ENCODE data around the gene AUTS2.
"Not testable (repeated sequence)": the region's sequence is repeated elsewhere in the genome, so short reads cannot be mapped to it uniquely, and the experiment has no call there.

AUTS2 gene

GRCh38 chr7:69761290-69761922 is 163.1 kb downstream of the AUTS2 start:
- DNase-seq (ENCODE audit: low read depth in 2 of 2), result no peak

DNA sequence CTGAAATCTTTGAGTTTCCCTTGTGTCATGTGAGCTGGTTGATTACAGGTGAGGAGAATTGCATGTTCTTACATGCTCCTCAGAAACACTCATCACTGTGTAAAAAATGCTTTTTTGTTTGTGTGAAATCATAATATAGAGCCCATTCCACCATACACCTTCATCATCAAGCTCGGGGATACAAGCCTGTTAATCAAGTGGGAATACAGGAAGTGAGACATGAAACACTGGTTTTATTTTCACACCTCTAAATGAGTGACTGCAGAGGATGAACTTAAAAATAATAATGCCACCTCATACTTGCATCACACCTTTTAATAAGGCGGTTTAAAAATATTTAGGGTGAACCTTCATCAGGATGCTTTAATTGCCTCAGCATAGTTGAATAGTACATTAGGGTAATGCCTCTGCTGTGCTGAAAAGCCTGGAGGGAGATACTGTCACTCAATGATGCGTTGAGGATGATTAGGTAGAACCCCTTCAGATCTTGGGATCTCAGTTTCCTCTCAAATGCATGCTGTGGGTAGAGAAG is 164.6 kb downstream of the AUTS2 start:
- no peak for DNase-seq (ENCODE audit: low read depth in 2 of 2)

GRCh38 chr7:69763513-69763912 is 165.2 kb downstream of the AUTS2 start:
- DNase-seq (ENCODE audit: low read depth in 2 of 2), result no peak

- no peak for DNase-seq (ENCODE audit: low read depth in 2 of 2)
These were observed 165.9 kb downstream of the AUTS2 start for GRCh38 chr7:69764147-69764546.

GRCh38 chr7:69764681-69765080 is 166.4 kb downstream of the AUTS2 start:
- DNase-seq (ENCODE audit: low read depth in 2 of 2), result no peak

GRCh38 chr7:69765879-69766278 is 167.6 kb downstream of the AUTS2 start:
- no peak for DNase-seq (ENCODE audit: low read depth in 2 of 2)

- DNase-seq (ENCODE audit: low read depth in 2 of 2), result no peak
These were observed 170.8 kb downstream of the AUTS2 start for GRCh38 chr7:69768986-69769595.

DNA sequence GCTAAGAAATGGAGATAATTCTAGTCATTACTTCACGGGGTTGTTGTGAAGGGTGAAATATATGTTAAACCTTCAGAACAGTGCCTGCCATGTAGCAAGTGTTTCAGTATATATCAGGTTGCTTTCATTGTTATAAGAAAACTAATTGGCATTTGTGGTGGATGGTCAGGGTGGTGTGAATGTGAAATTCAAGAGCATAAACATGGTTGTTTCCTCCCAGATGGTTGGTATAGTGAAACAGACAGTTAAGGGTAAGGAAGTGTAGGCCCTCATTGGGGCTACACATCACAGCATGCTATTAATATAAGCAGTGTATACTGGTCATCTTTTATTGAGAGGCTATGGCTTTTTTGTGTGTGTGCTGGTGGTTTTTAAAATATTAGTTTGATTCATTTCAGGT is 171.6 kb downstream of the AUTS2 start:
- no peak for DNase-seq (ENCODE audit: low read depth in 2 of 2)

GRCh38 chr7:69770613-69771012 is 172.3 kb downstream of the AUTS2 start:
- DNase-seq (ENCODE audit: low read depth in 2 of 2), result no peak

DNA sequence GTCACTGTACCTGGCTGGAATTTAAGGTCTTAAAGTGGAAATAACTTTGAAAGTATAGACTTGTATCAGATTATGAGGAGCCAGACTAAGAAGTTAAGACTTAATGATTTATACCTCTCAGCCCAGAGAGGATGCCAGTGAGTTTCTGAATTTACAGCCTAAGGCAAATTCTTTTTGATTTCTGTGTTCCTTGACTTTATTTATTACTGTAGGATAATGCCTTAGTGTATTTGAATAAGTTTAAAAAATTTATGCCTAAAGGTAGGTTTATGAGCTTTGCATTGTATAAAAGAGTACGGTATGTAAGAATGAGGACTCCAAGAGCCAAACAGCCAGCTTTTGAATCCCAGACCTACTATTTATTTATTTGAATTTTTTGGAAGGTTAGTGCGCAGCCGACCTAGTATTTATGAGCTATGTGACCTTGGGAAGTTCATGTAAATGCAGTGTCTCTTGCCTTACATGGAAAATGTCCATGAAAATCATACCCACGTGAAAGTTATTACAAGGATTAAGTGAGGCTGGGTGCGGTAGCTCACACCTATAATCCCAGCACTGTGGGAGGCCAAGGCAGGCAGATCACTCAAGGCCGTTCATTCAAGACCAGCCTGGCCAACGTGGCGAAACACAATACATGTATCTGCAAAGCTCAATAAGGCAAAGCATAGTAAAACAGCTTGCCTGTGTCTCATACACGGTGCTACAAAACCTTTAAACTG is 174.6 kb downstream of the AUTS2 start:
- DNase-seq (ENCODE audit: low read depth in 2 of 2), result no peak

DNA sequence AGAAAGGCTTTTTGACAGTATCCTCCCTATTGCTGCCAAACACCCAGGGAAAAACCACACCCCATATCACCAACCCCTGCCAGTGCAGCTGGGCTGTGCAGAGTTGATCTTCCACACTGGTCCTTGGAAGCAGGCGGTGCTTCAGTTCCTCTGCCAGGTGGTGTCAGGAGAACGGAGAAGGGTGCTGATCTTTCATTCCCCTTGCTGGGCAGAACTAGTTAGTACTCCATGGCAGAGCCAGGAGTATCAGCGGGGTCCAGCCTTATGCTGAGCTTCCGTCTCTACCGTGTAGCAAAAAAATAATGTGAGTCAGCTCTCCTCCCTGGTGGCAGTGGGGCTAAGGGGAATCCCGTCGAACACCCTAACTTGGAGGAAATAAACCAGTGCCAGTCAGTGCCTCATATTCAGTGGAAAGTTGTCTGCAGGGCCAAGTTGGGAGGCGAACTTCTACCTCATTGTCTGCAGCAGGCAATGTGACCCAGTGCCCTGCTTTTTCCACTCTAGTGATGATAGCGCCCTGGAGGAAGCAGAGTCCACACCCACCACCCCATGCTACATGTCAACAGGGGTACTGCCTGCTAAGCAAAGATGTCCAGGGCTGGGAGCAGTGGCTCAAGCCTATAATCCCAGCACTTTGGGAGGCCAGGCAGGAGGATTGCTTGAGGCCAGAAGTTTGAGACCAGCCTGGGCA is 175.4 kb downstream of the AUTS2 start:
- DNase-seq (ENCODE audit: low read depth in 2 of 2), result no peak

DNA sequence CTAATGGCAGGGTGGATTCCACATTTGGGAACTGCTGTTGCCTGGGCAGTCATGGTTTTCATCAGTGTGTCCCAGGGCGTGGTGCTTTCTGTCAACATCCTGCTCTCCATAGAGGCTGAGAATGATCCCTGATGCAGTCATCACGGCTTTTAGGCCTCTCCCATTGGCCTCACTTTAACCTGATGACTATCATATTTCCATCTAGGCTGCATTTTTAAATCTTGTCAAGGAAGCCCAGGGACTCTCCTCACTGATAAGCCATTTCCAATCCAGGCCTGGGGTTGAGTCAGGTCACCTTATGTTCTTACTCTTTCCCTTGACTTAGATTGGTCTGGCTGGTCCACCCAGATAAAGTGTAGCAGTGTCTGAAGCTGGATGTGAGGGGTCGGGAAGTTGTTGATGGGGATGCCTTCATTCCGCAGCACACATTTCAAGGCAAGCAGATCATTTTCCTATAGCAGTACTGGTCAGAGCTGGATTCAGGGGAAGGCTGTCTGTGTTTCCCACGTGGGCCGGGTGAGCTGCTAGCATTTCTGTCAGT is 177.0 kb downstream of the AUTS2 start:
- no peak for DNase-seq (ENCODE audit: low read depth in 2 of 2)

DNA sequence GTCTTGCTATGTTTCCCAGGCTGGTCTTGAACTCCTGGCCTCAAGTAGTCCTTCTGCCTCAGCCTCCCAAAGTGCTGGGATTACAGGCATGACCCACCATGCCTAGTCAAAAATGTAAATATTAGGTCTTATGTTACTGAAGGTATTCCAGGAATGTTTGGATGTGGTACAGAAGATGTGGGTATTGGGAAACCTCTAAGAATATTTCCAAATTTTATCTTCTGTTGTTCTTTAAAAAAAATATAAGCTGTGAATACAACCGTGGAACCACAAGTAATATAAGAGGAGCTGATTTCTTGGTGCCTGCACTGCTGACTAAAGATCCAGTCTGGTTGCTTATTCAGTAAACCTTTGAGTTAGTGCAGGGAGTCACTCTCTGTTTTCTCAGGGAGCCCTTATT is 178.3 kb downstream of the AUTS2 start:
- no peak for DNase-seq (ENCODE audit: low read depth in 2 of 2)

- DNase-seq (ENCODE audit: low read depth in 2 of 2), result no peak
These were observed 179.9 kb downstream of the AUTS2 start for GRCh38 chr7:69778138-69778537.

DNA sequence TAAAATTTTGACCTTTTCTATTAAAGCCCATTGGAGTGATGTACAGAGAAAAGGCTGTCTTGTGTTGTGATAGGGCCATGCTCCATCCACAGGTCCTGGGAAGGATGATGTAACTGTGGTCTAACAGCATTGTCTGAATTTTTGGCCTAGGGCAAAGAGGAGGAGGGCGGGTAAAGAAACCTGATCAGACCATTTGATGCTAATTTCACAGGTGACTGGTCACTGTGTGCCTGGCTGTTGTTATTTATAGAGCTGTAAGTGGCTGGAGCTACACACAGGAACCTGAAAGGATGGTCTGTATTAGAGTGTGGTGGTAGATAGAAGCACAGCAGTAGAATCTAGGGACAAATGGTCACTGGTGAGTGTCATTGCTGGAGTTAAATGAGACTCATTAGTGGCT is 182.1 kb downstream of the AUTS2 start:
- DNase-seq (ENCODE audit: low read depth in 2 of 2), result no peak

GRCh38 chr7:69781412-69781846 is 183.2 kb downstream of the AUTS2 start:
- DNase-seq (ENCODE audit: low read depth in 2 of 2), result no peak

GRCh38 chr7:69782917-69783684 is 184.8 kb downstream of the AUTS2 start:
- DNase-seq (ENCODE audit: low read depth in 2 of 2), result no peak

DNA sequence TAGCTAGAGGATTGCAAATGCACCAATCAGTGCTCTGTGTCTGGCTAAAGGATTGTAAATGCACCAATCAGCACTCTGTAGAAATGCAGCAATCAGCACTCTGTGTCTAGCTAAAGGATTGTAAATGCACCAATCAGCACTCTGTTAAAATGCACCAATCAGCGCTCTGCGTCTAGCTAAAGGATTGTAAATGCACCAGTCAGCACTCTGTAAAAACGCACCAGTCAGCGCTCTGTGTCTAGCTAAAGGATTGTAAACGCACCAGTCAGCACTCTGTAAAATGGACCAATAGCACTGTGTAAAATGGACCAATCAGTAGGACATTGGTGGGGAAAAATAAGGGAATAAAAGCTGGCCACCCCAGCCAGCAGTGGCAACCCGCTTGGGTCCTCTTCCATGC is 187.9 kb downstream of the AUTS2 start:
- not testable (repeated sequence) for DNase-seq (ENCODE audit: low read depth in 2 of 2)

GRCh38 chr7:69786730-69787395 is 188.6 kb downstream of the AUTS2 start:
- DNase-seq (ENCODE audit: low read depth in 2 of 2), result no peak

GRCh38 chr7:69787736-69788431 is 189.6 kb downstream of the AUTS2 start:
- no peak for DNase-seq (ENCODE audit: low read depth in 2 of 2)

All from stimulated activated CD8-positive, alpha-beta memory T cell treated with anti-CD3 and anti-CD28 coated beads, Interleukin-2, amount 100 ng/mL, for 1 hour (primary cell).